HepG2 (cell line): ENCODE results near the gene HPS4. TPM values are rescaled to one million over a fixed set of nuclear protein-coding genes. Genes with fewer than 3 reads are reported as not detected.

Experiments
- ARNT2 ChIP-seq: sonication (generic); formaldehyde crosslinking; IDR thresholded peaks from 2 replicates; pipeline ENCODE4 v1.8.0; 2022; ENCODE audit warnings: mild to moderate bottlenecking, low read depth, missing genetic modification reagents, moderate library complexity
- ERF ChIP-seq: IDR thresholded peaks from 2 replicates; pipeline ENCODE4 v1.6.1; 2018; ENCODE audit warnings: missing biosample characterization, missing genetic modification reagents
- LCORL ChIP-seq, 2 experiments: fragments of 450-650 bp in 1 of 2; sonication (generic) in 1 of 2; formaldehyde crosslinking in 1 of 2; IDR thresholded peaks; 2 replicates each; pipeline versions ENCODE4 v1.5.0 to v1.6.1; 2017 to 2020; ENCODE audit warnings: antibody characterized with exemption in 1 of 2, missing genetic modification reagents in 1 of 2
- RFXAP ChIP-seq: sonication (generic); formaldehyde crosslinking; IDR thresholded peaks from 2 replicates; pipeline ENCODE4 v1.4.0; 2020; ENCODE audit warnings: missing genetic modification reagents, borderline replicate concordance
- SMAD1 ChIP-seq: sonication (generic); formaldehyde crosslinking; IDR thresholded peaks from 2 replicates; pipeline ENCODE4 v1.4.0; 2020; ENCODE audit warnings: missing genetic modification reagents, low read depth, mild to moderate bottlenecking, borderline replicate concordance
- SRF ChIP-seq: IDR thresholded peaks from 2 replicates; pipeline ENCODE4 v1.6.1; 2011; ENCODE audit warnings: mild to moderate bottlenecking, low read depth, low read length, moderate library complexity
- UBTF ChIP-seq: sonication (generic); formaldehyde crosslinking; IDR thresholded peaks from 2 replicates; pipeline ENCODE4 v1.4.0; 2020; ENCODE audit warnings: mild to moderate bottlenecking, missing genetic modification reagents
- ZNF317 ChIP-seq: sonication (generic); formaldehyde crosslinking; IDR thresholded peaks from 2 replicates; pipeline ENCODE4 v1.5.0; 2020; ENCODE audit warnings: mild to moderate bottlenecking, missing genetic modification reagents
- ZNF318 ChIP-seq: sonication (generic); formaldehyde crosslinking; IDR thresholded peaks from 2 replicates; pipeline ENCODE4 v1.4.0; 2020; ENCODE audit warnings: mild to moderate bottlenecking, missing genetic modification reagents
- ZNF552 ChIP-seq: sonication (generic); formaldehyde crosslinking; IDR thresholded peaks from 2 replicates; pipeline ENCODE4 v1.9.0; 2022; ENCODE audit warnings: missing genetic modification reagents, mild to moderate bottlenecking, borderline replicate concordance
- ZNF775 ChIP-seq: sonication (generic); formaldehyde crosslinking; IDR thresholded peaks from 2 replicates; pipeline ENCODE4 v1.4.0; 2020; ENCODE audit warnings: missing genetic modification reagents, mild to moderate bottlenecking, moderate library complexity, borderline replicate concordance
- polyA plus RNA-seq, 8 experiments: library from polyadenylated mRNA; depleted of rRNA in 3 of 8; stranded (reverse) in 7 of 8; unstranded in 1 of 8; fragments of >200 nt; fragmentation: Illumina TruSeq in 4 of 8; extraction: Trizol in 4 of 8; gene quantifications; 2 replicates each; pipeline versions ENCODE4 v1.2.1 to v1.2.3, GENCODE V29; 2011 to 2016; ENCODE audit warnings: low read depth in 4 of 8, missing spikeins in 1 of 8, mixed read lengths in 1 of 8; ENCODE audit not compliant: insufficient read depth in 1 of 8
- total RNA-seq, 5 experiments: library from RNA; depleted of rRNA; stranded (reverse); fragments of >200 nt; fragmentation: Illumina TruSeq; extraction: Trizol; gene quantifications; 2 replicates each; pipeline ENCODE4 v1.2.3, GENCODE V29; 2016; ENCODE audit warnings: low read depth in 1 of 5
- TF ChIP-seq, protein P1 (sequence below): sonication (generic); formaldehyde crosslinking; IDR thresholded peaks from 2 replicates; pipeline ENCODE4 v1.4.0; 2020; ENCODE audit warnings: missing genetic modification reagents
- TF ChIP-seq, protein P2 (sequence below): IDR thresholded peaks from 2 replicates; pipeline ENCODE4 v1.6.1; 2016; ENCODE audit warnings: missing compliant biosample characterization, missing genetic modification reagents, borderline replicate concordance

HPS4 gene
- total and polyA plus RNA-seq, 2 of the 13 experiments (the other 11 are each of a cell fraction or from before 2014, with no cell fraction given): 27.4 to 34.0 TPM

GRCh38 chr22:26483439-26484359 is at the start of gene HPS4, which contains the start of gene SRRD (continued):
- no peak for TF ChIP-seq ZNF318 (CRISPR knock-in tag)
- TF ChIP-seq, protein P1, sequence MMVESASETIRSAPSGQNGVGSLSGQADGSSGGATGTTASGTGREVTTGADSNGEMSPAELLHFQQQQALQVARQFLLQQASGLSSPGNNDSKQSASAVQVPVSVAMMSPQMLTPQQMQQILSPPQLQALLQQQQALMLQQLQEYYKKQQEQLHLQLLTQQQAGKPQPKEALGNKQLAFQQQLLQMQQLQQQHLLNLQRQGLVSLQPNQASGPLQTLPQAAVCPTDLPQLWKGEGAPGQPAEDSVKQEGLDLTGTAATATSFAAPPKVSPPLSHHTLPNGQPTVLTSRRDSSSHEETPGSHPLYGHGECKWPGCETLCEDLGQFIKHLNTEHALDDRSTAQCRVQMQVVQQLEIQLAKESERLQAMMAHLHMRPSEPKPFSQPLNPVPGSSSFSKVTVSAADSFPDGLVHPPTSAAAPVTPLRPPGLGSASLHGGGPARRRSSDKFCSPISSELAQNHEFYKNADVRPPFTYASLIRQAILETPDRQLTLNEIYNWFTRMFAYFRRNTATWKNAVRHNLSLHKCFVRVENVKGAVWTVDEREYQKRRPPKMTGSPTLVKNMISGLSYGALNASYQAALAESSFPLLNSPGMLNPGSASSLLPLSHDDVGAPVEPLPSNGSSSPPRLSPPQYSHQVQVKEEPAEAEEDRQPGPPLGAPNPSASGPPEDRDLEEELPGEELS (CRISPR knock-in tag): peak; percentile 66; the same call in 1 of the 2 replicates
- peak; percentile 82; the same call in 1 of the 2 replicates for TF ChIP-seq ZNF552 (CRISPR knock-in tag)
- peak; percentile 79 for TF ChIP-seq SRF
- peak; percentile 81 for TF ChIP-seq ARNT2 (CRISPR knock-in tag)
- TF ChIP-seq ZNF775 (CRISPR knock-in tag): no peak
- TF ChIP-seq ZNF317: peak; percentile 24; the same call in 1 of the 2 replicates
- peak; percentile 56 for TF ChIP-seq ERF (CRISPR knock-in tag)
- TF ChIP-seq RFXAP: peak; percentile 80; the same call in 1 of the 2 replicates
- TF ChIP-seq UBTF (CRISPR knock-in tag): peak; percentile 83
- TF ChIP-seq, protein P2, sequence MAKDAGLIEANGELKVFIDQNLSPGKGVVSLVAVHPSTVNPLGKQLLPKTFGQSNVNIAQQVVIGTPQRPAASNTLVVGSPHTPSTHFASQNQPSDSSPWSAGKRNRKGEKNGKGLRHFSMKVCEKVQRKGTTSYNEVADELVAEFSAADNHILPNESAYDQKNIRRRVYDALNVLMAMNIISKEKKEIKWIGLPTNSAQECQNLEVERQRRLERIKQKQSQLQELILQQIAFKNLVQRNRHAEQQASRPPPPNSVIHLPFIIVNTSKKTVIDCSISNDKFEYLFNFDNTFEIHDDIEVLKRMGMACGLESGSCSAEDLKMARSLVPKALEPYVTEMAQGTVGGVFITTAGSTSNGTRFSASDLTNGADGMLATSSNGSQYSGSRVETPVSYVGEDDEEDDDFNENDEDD (CRISPR knock-in tag): peak; percentile 78
- TF ChIP-seq LCORL (IDR thresholded peaks at IDR 0.05): no peak
- TF ChIP-seq LCORL (CRISPR knock-in tag; IDR thresholded peaks at IDR 0.05): 0 out of 2 replicates have a peak, but pooled peaks have one; percentile 74
- 0 out of 2 replicates have a peak, but pooled peaks have one; percentile 63 for TF ChIP-seq SMAD1
